ENCODE data around the gene CELF6.
A peak's percentile ranks its signal among the peaks of the same experiment; 100 is the strongest.

Gene CELF6

GRCh38 chr15:72319985-72320671, at the start of gene CELF6:
CELF6 (minus strand) TSS chr15:72320157; CDS start chr15:72319874, 283 bp downstream.
- DNase-seq (ENCODE audit: low read depth in 2 of 2, low spot score in 1 of 2), result peak; percentile 37 to 63

GRCh38 chr15:72368899-72369298, 48.9 kb upstream of the CELF6 start:
- DNase-seq (ENCODE audit: low read depth in 2 of 2, low spot score in 1 of 2), result no peak

- no peak for DNase-seq (ENCODE audit: low read depth in 2 of 2, low spot score in 1 of 2)
Observed at GRCh38 chr15:72368325-72368724, 48.4 kb upstream of the CELF6 start.

GRCh38 chr15:72365844-72366243, 45.9 kb upstream of the CELF6 start:
- DNase-seq (ENCODE audit: low read depth in 2 of 2, low spot score in 1 of 2), result no peak

- no peak for DNase-seq (ENCODE audit: low read depth in 2 of 2, low spot score in 1 of 2)
Observed at GRCh38 chr15:72361176-72361575, 41.2 kb upstream of the CELF6 start.

GRCh38 chr15:72358650-72359171, 38.8 kb upstream of the CELF6 start:
- DNase-seq (ENCODE audit: low read depth in 2 of 2, low spot score in 1 of 2), result no peak

- DNase-seq (ENCODE audit: low read depth in 2 of 2, low spot score in 1 of 2), result no peak
Observed at GRCh38 chr15:72358121-72358520, 38.2 kb upstream of the CELF6 start.

- DNase-seq (ENCODE audit: low read depth in 2 of 2, low spot score in 1 of 2), result no peak
Observed at GRCh38 chr15:72354496-72354895, 34.5 kb upstream of the CELF6 start.

GRCh38 chr15:72353266-72353665, 33.3 kb upstream of the CELF6 start:
- DNase-seq (ENCODE audit: low read depth in 2 of 2, low spot score in 1 of 2), result no peak

- DNase-seq (ENCODE audit: low read depth in 2 of 2, low spot score in 1 of 2), result no peak
Observed at GRCh38 chr15:72345806-72346205, 25.8 kb upstream of the CELF6 start.

- DNase-seq (ENCODE audit: low read depth in 2 of 2, low spot score in 1 of 2), result no peak
Observed at GRCh38 chr15:72345280-72345679, 25.3 kb upstream of the CELF6 start.

GRCh38 chr15:72344602-72345001, 24.6 kb upstream of the CELF6 start:
- DNase-seq (ENCODE audit: low read depth in 2 of 2, low spot score in 1 of 2), result no peak

- DNase-seq (ENCODE audit: low read depth in 2 of 2, low spot score in 1 of 2), result no peak
Observed at GRCh38 chr15:72342385-72342784, 22.4 kb upstream of the CELF6 start.

- no peak for DNase-seq (ENCODE audit: low read depth in 2 of 2, low spot score in 1 of 2)
Observed at GRCh38 chr15:72341361-72341760, 21.4 kb upstream of the CELF6 start.

GRCh38 chr15:72340366-72340765, 20.4 kb upstream of the CELF6 start:
- no peak for DNase-seq (ENCODE audit: low read depth in 2 of 2, low spot score in 1 of 2)

GRCh38 chr15:72339777-72340177, 19.8 kb upstream of the CELF6 start:
- no peak for DNase-seq (ENCODE audit: low read depth in 2 of 2, low spot score in 1 of 2)

GRCh38 chr15:72338617-72339321, 18.8 kb upstream of the CELF6 start:
- DNase-seq (ENCODE audit: low read depth in 2 of 2, low spot score in 1 of 2), result no peak

GRCh38 chr15:72338148-72338547, 18.2 kb upstream of the CELF6 start:
- DNase-seq (ENCODE audit: low read depth in 2 of 2, low spot score in 1 of 2), result no peak

GRCh38 chr15:72334842-72335241, 14.9 kb upstream of the CELF6 start:
- no peak for DNase-seq (ENCODE audit: low read depth in 2 of 2, low spot score in 1 of 2)

- DNase-seq (ENCODE audit: low read depth in 2 of 2, low spot score in 1 of 2), result no peak
Observed at GRCh38 chr15:72331021-72331420, 11.1 kb upstream of the CELF6 start.

GRCh38 chr15:72323752-72324151, 3.8 kb upstream of the CELF6 start:
- no peak for DNase-seq (ENCODE audit: low read depth in 2 of 2, low spot score in 1 of 2)

- DNase-seq (ENCODE audit: low read depth in 2 of 2, low spot score in 1 of 2), result peak in 1 of 2 donors; percentile 5
Observed at GRCh38 chr15:72319360-72319984, 485 bp downstream of the CELF6 start.
